Activated CD8-positive, alpha-beta T cell treated with anti-CD3 and anti-CD28 coated beads for 36 hours (primary cell): ENCODE data around the gene NAALADL1. TPM values are rescaled to one million over a fixed set of nuclear protein-coding genes. Genes with fewer than 3 reads are reported as not detected.

Source experiments
- ATAC-seq: fragments of 200-7000 bp; cut with Tn5 transposase; one replicate; pipeline ENCODE4 v1.10.0; 2021; ENCODE audit warnings: mild to moderate bottlenecking, moderate library complexity
- CTCF ChIA-PET: fragments of 350-600 bp; sonication (Branson Sonifier 250); formaldehyde crosslinking; loops from one replicate; lab custom pipeline; 2021; ENCODE audit warnings: antibody characterized with exemption; lab: Charles Lee
- POLR2A ChIA-PET: fragments of 350-600 bp; sonication (Branson Sonifier 250); formaldehyde crosslinking; loops from one replicate; lab custom pipeline; 2021; ENCODE audit warnings: antibody characterized with exemption; lab: Charles Lee
- DNase-seq: peaks from one replicate; pipeline ENCODE4 v3.0.0-alpha.2; 2020
- H3K27ac Mint-ChIP-seq: one replicate; pipeline ENCODE4 v1.8.0; 2021; ENCODE audit warnings: mild to moderate bottlenecking, mixed read lengths
- H3K27me3 Mint-ChIP-seq: one replicate; pipeline ENCODE4 v1.8.0; 2021; ENCODE audit warnings: mixed read lengths
- H3K36me3 Mint-ChIP-seq: one replicate; pipeline ENCODE4 v1.8.0; 2021; ENCODE audit warnings: low read depth, mixed read lengths
- H3K4me1 Mint-ChIP-seq: one replicate; pipeline ENCODE4 v1.8.0; 2021; ENCODE audit warnings: low read depth, mixed read lengths
- H3K4me3 Mint-ChIP-seq: one replicate; pipeline ENCODE4 v1.8.0; 2021; ENCODE audit warnings: mild to moderate bottlenecking, moderate library complexity, mixed read lengths
- H3K9me3 Mint-ChIP-seq: one replicate; pipeline ENCODE4 v1.8.0; 2021; ENCODE audit warnings: mixed read lengths
- CTCF ChIP-seq: fragments of 200-600 bp; IDR thresholded peaks from one replicate; pipeline ENCODE4 v1.8.0; 2022; ENCODE audit warnings: antibody characterized with exemption, mild to moderate bottlenecking
- intact Hi-C: fragments of 100-400 bp; cut with micrococcal nuclease; formaldehyde crosslinking; loops from one replicate; pipeline ENCODE4 v1.10.0; 2022
- total RNA-seq, 2 experiments: library from RNA; stranded (reverse); gene quantifications; one replicate each; pipeline ENCODE4 v1.2.3, GENCODE V29; 2021

The NAALADL1 gene
- total RNA-seq, 2 experiments from 2014 or later: 6.6 to 7.6 TPM

DNA sequence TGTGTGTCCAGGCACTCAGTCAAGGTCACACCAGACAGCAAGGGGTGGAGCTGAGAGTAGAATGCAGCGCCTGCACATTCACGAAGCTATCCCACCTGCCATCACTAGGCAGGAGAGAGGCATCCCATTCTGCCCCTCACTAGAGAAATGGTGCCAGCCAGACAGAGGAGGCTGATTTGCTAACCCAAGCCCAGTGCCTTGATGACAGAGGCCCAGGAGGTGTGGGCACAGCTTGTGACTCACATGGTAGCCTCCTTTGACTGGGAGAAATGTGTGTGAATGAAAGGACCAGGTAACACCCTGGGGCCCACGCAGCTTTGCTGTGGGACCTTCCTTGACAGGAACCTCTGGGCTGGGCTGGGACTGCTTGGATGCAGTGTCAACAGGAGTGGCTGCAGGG is 5.2 kb upstream of the NAALADL1 start:
- H3K27me3 Mint-ChIP-seq: no peaks in the 10 kb centered on the region
- no peak for ATAC-seq
- no peaks in the 10 kb centered on the region for H3K36me3 Mint-ChIP-seq
- no peaks in the 10 kb centered on the region for H3K9me3 Mint-ChIP-seq
- H3K27ac Mint-ChIP-seq: no peak overlapping the region
- POLR2A ChIA-PET: interaction anchor here (0.8 to 1.0 kb wide), 2 partner anchors 14 to 18 kb away, joined by 3 read pairs; no protein-coding TSS in a partner anchor
- no peak for TF ChIP-seq CTCF
- no peak overlapping the region for H3K4me3 Mint-ChIP-seq
- intact Hi-C loops: no loop called here
- DNase-seq: no peak
- H3K4me1 Mint-ChIP-seq: peaks cover 5% of the 10 kb centered on the region
- CTCF ChIA-PET: interaction anchor here (1.4 kb wide), 1 partner anchor 15 kb away, joined by 3 read pairs; no protein-coding TSS in a partner anchor

DNA sequence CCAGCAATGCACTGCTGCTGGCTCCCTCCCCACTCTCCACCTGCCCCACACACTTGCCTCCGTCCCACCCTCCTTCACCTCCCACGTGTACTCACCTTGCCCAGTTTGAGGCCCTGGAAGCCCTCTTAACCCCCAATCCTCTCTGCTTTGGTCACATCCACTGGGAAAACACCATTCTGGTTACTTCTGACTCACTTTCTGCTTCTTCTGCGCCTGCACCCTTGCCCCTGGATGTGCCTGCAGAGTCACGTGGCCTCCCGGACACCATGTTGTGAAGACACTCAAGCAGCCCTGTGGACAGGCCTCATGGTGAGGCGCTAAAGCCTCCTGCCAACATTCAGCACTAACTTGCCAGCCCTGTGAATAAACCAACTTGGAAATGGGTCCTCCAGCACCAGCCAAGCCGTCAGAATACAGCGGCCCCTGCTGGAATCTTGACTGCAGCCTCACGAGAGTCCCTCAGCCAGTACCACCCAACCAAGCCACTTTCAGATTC is 2.6 kb upstream of the NAALADL1 start:
- intact Hi-C loops: no loop called here
- Mint-ChIP-seq H3K27ac (no peak overlapping the region), H3K4me1 (peaks cover 5% of the 10 kb centered on the region), H3K27me3 (no peaks in the 10 kb centered on the region), H3K4me3 (no peak overlapping the region), H3K36me3 (no peaks in the 10 kb centered on the region), H3K9me3 (no peaks in the 10 kb centered on the region)
- CTCF ChIA-PET: no interaction called here
- POLR2A ChIA-PET: no interaction called here
- ATAC-seq: no peak
- no peak for TF ChIP-seq CTCF
- peak; percentile 21 for DNase-seq

- H3K9me3 Mint-ChIP-seq: no peaks in the 10 kb centered on the region
- no peak overlapping the region for H3K27ac Mint-ChIP-seq
- ATAC-seq (no peak), DNase-seq (no peak)
- no peak for TF ChIP-seq CTCF
- no peaks in the 10 kb centered on the region for H3K36me3 Mint-ChIP-seq
- intact Hi-C loops: no loop called here
- H3K27me3 Mint-ChIP-seq: no peaks in the 10 kb centered on the region
- CTCF ChIA-PET: no interaction called here
- POLR2A ChIA-PET: no interaction called here
- H3K4me3 Mint-ChIP-seq: no peak overlapping the region
- H3K4me1 Mint-ChIP-seq: peaks cover 5% of the 10 kb centered on the region
Observed at GRCh38 chr11:65059959-65060824, 1.8 kb upstream of the NAALADL1 start.

DNA sequence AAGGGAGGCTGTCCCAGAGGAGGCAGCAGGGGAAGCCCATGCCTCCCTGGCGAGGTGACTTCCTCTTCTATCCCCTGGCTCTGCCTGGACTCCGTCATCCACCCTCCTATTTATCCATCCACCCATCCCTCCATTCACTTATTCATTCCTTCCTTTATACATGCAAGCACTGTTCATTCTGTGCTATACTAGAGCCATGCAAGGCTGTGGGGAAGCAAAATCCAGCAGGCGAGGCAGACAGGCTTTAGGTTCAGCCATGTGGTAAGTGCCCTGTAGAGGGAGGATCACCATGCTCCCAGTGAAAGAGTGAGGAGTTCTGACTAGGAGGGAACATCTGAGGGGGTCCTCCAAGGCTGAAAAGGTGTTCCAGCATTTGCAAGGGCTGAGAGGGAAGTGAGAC is 1.2 kb upstream of the NAALADL1 start:
- ChIA-PET POLR2A (interaction anchor here (0.5 to 0.8 kb wide), 2 partner anchors 10 to 17 kb away, joined by 3 to 4 read pairs; no protein-coding TSS in a partner anchor), CTCF (interaction anchor here (1.1 kb wide), 1 partner anchor 212 kb away, joined by 3 read pairs; no protein-coding TSS in a partner anchor)
- H3K9me3 Mint-ChIP-seq: no peaks in the 10 kb centered on the region
- peaks cover 6% of the 10 kb centered on the region for H3K4me1 Mint-ChIP-seq
- H3K4me3 Mint-ChIP-seq: no peak overlapping the region
- ATAC-seq: no peak
- H3K36me3 Mint-ChIP-seq: no peaks in the 10 kb centered on the region
- TF ChIP-seq CTCF: no peak
- intact Hi-C loops: no loop called here
- H3K27ac Mint-ChIP-seq: no peak overlapping the region
- DNase-seq: no peak
- no peaks in the 10 kb centered on the region for H3K27me3 Mint-ChIP-seq

GRCh38 chr11:65058012-65058411 is 341 bp downstream of the NAALADL1 start:
- no peak overlapping the region for H3K27ac Mint-ChIP-seq
- intact Hi-C loops: no loop called here
- ChIA-PET POLR2A (no interaction called here), CTCF (interaction anchor here (1.2 kb wide), 1 partner anchor 17 kb away, joined by 3 read pairs; the partner anchor contains the start of gene SAC3D1)
- no peak for ATAC-seq
- TF ChIP-seq CTCF: no peak
- no peaks in the 10 kb centered on the region for H3K36me3 Mint-ChIP-seq
- H3K27me3 Mint-ChIP-seq: no peaks in the 10 kb centered on the region
- H3K4me1 Mint-ChIP-seq: peaks cover 19% of the 10 kb centered on the region
- no peak for DNase-seq
- no peaks in the 10 kb centered on the region for H3K9me3 Mint-ChIP-seq
- no peak overlapping the region for H3K4me3 Mint-ChIP-seq
